Pons (tissue), 1 donor: Measurements from ENCODE around the gene TAOK1.
"Not testable (repeated sequence)": the region's sequence is repeated elsewhere in the genome, so short reads cannot be mapped to it uniquely, and the experiment has no call there.

Experiments used
- DNase-seq: peaks from one replicate; pipeline ENCODE4 v3.0.0-alpha.2; 2016; ENCODE audit warnings: low spot score

Gene TAOK1

DNA sequence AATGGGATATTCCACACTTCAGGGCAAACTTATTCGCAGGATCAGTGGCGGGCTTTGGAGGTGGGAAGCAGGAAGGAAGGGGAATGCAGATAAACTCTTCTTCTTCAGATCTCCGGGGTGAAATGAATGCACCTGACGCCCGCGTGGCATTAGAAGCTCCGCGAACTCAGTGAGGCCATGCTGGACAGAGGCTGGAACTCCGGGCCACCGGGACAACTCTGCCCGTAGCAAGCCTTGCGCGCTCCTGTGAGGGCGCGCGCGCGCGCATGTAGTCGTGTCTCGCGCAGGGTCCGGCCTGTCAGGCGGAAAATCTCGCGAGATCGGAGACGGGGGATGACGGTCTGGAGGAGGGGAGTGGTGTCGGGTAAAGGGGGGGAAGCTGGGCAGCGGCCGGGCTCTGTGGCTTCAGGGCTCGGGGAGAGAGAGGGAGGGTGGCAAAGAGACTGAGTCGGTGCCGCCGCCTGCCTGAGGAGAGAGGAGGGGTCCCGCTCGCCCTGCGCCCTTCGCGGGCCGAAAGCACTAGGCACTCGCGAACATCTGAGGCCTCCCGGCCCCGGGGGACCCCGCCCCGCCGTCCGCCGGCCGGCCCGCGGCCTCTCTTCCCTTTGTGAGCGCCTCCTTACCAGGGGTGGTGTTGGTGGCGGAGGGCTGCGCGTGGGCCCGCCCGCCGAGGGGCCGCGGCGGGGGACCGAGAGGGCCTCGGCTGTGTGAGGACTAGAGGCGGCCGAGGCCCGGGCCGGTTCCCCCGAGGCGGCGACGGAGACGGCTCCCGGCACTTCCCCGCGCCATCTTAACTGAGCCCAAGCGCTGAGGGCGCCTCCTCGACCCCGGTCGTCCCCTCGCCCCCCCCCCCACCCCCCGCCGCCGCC lies at the start of gene TAOK1:
TAOK1 (plus strand) TSS at position 382 of the 869 bp plus-strand sequence. CDS start 61,186 bp downstream, outside the sequence.
- peak; percentile 98 for DNase-seq

DNA sequence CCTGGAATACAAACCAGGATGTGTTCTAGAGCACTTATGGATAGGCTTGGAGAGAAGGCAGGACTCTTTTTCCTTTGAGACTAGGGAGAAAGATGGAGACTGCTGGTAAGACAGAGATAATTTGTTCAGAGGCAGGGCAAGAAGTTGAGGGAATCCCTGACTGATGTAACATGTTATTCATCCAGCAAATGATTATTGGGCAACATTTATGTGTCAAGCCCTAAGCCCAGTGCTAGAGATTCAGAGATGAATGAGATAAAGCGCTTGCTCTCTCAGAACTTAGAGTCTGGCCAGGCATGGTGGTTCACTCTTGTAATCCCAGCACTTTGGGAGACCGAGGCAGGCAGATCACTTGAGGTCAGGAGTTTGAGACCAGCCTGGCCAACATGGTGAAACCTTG lies 48.4 kb upstream of the TAOK1 start:
- no peak for DNase-seq

DNA sequence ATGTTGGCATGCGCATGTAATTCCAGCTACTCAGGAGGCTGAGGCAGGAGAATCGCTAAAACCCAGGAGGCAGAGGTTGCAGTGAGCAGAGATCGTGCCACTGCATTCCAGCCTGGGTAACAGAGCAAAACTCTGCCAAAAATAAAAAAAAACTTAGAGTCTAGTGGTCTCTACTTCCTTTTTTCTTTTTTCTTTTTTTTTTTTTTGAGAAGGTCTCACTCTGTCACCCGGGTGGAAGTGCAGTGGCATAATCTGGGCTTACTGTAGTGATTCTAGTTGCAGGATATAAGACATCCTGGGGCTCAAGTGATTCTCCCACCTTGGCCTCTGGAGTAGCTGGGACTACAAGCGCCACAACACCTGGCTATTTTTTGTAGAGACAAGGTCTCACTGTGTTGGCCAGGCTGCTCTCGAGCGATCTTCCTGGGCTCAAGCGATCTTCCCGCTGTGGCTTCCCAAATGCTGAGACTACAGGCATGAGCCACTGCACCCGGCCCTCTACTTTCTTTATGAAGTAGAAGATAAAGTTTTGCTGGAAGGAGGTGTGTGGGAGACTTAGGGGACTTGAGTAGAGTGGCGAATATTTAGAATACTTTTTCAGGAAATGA lies 47.9 kb upstream of the TAOK1 start:
- no peak for DNase-seq

DNA sequence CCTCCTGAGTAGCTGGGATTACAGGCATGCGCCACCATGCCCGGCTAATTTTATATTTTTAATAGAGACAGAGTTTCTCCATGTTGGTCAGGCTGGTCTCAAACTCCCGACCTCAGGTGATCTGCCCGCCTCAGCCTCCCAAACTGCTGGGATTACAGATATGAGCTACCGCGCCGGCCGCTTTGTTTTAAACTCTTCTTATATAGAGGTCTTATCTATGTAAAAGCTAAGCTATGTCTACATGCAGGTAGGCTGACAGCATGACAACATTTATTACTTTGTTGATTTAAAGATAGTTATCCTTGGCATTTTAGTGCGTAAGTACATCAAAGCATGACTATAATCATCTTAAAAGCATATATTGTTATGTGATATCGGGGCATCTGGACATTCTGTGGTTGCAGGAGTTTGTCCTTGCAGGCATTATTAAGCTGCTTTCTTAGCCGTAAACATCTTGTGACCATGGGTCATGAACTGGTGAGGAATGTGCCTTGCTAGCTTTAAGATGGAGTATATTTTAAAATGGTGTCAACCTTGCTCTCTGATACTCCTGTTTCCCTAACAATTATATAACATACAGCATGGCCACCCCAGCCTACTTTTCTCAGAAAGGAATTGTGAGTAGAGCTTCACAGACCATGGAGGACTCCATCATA lies 45.8 kb upstream of the TAOK1 start:
- no peak for DNase-seq

DNA sequence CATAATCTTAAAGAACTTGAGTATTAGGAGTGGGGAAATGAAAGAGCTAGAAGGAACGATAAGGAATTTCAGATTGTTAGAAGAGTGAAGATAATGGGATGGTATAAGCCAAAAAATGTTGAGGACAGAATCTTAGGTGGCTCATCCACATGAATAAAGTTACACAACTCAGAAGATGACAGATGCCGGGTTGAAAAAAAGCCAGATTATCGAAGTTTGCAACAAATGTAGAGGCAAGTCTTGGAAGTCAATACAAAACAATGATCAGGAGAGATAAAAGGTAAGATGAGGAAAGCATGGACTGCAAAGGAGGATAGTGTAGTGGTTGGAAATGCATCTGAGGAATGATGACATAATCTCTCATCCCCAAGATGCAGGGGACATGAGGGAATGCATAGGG lies 45.1 kb upstream of the TAOK1 start:
- DNase-seq: no peak

DNA sequence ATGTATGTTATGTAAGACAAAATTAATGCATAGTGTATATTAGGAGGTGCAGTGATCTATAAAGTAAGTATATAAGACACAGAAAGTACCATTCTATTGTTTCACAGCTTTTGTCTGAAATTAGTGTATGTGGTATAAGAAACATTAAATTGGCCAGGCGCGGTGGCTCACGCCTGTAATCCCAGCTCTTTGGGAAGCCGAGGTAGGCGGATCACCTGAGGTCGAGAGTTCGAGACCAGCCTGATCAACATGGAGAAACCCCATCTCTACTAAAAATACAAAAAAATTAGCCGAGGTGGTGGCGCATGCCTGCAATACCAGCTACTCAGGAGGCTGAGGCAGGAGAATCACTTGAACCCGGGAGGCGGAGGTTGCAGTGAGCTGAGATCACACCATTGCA lies 44.7 kb upstream of the TAOK1 start:
- not testable (repeated sequence) for DNase-seq

DNA sequence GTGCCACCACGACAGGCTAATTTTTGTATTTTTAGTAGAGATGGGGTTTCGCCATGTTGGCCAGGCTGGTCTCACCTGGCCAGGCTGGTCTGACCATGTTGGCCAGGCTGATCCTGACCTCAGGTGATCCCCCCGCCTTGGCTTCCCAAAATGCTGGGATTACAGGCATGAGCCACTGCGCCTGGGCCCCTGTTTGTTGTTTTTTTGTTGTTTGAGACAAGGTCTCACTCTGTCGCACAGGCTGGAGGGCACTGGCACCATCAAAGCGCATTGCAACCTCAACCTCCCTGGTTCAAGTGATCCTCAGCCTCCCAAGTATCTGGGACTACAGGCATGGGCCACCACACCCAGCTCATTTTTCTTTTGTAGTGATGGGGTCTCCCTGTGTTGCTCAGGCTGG lies 43.7 kb upstream of the TAOK1 start:
- DNase-seq: no peak

DNA sequence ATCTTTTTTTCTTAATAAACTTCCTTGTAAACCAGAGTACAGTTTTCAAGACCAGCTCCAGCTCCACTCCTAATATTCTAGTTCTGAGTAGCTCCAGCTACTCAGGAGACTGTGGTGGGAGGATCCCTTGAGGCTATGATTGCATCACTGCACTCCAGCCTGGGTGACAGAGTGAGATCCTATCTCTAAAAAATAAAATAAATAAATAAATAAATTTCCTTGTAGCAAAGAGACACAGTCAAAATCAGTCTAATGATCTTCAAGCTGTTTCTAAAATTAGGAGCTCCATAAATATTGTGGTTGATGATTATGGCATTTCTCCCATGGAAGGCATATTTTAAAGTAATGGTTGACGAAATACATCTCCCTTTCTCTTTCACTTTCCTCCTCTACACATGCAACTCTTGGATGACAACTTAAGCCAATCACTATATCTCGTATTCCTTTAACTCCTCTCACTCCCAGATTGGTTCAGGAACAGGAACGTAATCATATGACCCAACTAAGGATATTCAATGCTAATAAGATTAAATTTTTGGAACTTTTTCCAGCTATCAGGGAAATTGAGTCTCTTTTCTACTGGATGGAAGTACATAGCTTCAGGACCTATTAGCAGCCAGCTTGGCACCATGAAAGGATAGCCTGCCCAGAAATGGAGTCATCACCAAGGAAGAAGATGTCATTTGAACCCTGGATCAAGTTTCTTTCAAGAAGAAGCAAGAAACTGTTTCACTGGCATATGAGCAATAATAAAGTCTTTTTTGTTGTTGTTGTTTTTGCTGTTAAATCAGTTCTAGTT lies 42.1 kb upstream of the TAOK1 start:
- DNase-seq: no peak

DNA sequence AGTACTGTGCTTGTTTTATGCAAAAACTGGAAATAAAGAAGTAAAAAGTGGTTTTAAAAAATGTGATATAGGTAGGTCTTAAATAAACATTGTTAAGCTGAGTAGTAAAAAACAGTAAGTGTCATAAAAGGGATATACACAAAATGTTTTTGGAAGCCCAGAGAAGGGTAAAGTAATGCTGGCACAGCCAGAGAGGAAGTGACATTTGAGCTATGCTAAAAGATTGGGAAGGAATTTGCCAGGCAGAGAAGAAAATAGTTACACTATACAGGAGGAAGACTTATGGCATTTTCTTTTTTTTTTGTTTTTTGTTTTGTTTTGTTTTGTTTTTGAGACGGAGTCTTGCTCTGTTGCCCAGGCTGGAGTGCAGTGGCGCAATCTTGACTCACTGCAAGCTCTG lies 40.8 kb upstream of the TAOK1 start:
- DNase-seq: no peak

DNA sequence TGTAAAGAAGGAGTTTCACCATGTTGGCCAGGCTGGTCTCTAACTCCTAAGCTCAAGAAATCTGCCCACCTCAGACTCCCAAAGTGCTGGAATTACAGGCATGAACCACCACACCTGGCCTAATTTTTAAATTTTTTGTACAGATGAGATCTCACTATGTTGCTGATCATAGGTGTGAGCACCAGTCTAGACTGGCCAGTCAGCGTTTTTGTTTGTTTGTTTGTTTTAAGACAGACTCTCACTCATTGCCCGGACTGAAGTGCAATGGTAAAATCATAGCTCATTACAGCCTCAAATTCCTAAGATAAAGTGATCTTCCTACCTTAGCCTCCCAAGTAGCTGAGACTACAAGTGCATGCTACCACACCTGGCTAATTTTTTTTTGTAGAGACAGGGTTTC lies 38.0 kb upstream of the TAOK1 start:
- DNase-seq: no peak

DNA sequence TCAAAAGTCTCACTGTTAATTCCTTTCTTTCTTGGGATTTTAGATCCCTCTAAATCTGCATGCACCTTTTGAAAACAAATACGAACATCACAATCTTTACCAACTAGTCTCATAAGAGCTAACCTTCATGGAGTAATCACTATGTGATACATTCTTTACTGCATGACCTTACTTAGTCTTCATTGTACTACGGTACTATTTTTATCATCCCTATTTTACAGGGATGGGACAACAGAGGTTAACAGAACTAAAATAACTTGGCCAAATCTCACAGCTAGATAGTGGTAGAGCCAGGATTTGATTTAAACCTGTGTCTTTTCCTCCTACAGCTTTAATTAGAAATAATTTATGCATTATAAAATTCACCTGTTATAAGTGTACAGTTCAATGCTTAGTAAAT lies 32.9 kb upstream of the TAOK1 start:
- DNase-seq: no peak

DNA sequence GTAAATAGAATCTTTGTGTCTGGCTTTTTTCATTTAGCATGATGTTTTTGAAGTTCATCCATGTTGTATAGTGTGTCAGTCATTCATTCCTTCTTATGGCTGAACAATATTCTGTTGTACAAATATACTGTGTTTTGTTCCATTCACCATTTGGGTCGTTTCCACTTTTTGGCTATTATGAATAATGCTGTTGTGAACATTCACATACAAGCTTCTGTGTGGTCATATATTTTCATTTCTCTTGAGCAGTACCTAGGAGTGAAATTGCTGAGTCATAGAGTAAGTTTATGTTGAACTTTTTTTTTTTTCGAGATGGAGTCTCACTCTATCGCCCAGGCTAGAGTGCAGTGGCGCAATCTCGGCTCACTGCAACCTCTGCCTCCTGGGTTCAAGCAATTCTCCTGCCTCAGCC lies 32.3 kb upstream of the TAOK1 start:
- DNase-seq: no peak

DNA sequence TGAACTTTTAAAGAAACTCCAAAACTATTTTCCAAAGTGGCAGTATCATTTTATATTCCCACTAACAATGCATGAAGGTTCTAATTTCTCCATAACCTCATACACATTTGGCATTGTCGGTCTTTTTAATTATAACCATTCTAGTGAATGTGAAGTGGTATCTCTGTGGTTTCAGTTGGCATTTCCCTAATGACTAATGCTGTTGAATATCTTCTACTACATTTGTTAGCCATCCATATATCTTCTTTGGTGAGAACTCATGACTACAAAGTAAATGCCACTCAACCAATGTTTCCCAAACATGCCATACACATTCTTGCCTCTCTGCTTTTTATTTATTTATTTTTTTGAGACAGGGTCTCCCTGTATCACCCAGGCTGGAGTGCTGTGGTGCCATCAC lies 31.7 kb upstream of the TAOK1 start:
- DNase-seq: no peak

DNA sequence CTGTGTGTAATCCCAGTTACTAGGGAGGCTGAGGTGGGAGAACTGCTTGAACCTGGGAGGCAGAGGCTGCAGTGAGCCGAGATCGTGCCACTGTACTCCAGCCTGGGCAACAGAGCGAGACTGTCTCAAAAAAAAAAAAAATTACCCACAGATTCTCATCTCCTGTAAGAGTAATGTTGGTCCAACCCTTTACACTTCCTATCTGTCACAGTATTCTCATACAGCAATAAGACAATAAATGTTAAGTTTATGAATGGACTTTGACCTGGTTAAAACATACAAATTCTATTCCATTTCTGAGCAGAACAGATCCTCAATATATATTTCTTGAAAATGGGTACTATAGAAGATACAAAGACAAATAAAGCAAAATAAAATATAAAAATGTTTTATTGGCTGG lies 30.4 kb upstream of the TAOK1 start:
- no peak for DNase-seq

DNA sequence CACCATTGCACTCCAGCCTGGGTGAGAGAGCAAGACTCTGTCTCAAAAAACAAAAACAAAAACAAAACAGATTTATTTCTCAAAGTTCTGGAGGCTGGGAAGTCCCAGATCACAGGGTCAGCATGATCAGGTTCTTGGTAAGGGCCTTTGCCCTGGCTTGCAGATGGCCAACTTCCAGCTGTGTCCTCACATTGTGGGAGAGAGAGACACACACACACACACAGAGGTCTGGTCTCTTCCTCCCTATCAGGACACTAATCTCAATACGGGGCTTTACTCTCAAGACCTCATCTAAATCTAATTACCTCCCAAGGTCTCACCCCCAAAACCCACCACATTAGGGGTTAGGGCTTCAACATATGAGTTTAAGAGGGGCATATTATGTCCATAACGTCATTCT lies 26.4 kb upstream of the TAOK1 start:
- DNase-seq: no peak

DNA sequence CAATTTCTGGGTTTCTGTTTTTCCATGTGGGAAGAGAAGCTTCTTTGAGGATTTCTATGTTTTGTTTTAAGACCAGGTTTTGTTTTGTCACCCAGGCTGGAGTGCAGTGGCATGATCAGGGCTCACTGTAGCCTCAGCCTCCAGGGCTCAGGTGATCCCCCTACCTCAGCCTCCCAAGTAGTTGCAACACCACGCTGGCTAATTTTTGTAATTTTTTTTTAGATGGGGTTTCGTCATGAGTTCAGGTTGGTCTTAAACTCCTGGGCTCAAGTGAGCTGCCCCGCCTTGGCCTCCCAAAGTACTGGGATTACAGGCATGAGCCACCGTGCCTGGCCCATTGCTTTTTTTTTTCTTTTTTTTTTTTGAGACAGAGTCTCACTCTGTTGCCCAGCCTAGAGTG lies 25.5 kb upstream of the TAOK1 start:
- DNase-seq: no peak

DNA sequence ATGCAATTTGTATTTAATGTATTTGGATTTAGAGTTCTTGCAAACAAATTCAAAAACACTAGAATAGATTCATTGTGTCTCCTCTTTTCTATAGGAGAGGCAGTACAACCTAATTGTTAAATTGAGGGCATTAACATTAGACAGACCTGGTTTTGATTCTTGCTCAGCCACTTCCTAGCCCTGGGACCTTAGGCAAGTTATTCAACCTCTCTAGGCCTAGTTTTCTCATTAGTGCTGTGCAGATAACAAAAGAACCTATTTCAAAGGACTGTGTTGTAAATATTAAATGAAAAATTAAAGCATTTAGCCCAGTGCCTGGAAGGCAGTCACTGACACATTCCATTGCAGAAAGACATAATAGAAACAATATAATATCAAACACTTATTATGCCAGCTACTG lies 22.0 kb upstream of the TAOK1 start:
- no peak for DNase-seq

DNA sequence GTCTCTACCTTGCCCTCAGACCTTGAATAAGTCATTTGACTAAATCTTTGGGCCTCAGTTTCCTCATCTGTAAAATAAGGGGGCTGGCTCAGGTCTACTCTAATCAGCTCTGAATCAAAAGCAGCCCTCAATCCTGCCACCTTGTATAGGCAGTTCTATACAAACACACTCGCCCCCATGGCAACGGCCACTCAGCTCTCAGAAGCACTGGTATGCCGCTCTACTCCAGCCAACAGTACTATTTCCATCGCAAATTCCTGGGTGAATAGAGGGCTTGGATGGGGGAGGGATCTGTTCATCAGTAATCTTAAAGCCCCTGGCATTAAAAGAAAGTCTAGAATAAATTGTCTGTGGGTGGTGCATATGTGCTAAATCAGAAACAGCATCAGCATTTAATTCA lies 21.2 kb upstream of the TAOK1 start:
- no peak for DNase-seq

DNA sequence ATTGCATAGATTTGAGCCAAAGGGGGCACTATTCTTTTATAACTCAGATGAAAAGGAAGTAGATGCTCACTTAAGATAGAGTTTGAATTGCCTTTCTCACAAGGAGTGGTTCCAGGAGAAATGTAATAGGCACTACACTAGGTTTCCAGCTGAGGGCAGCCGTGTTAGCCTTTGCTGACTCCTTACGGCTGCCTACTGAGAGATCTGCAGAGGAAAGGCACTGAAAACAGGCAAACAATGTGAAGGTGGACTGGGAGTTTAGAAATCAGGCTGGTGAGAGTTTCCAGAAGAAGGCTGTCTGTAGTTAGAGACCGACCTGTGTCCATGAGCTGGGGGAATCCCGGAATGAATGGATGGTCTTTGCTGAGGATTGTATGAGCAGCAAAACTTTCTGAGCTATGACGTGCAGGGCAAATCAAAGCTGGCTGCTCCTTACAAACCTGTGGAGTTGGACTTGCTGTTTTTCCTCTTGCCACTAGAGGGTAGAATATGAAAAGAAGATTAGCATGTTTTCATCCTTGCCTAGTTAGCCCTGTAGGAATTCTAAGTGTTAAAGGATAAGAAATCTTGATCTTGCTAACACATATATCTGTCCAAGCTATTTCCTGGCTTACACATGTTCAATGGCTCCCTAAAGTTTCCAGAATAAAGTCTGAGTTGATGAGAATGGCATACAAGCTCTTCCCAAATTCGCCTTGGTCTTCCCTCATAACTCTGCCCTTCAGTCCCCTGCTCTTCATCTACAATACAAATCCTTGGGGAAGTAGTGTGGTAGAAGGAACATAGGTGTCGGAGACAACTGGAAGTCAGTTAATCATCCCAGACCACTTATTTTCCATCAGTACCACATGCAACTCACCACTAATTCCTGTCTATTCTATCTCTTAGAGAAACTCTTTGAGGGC lies 20.1 kb upstream of the TAOK1 start:
- peak; percentile 92 for DNase-seq

DNA sequence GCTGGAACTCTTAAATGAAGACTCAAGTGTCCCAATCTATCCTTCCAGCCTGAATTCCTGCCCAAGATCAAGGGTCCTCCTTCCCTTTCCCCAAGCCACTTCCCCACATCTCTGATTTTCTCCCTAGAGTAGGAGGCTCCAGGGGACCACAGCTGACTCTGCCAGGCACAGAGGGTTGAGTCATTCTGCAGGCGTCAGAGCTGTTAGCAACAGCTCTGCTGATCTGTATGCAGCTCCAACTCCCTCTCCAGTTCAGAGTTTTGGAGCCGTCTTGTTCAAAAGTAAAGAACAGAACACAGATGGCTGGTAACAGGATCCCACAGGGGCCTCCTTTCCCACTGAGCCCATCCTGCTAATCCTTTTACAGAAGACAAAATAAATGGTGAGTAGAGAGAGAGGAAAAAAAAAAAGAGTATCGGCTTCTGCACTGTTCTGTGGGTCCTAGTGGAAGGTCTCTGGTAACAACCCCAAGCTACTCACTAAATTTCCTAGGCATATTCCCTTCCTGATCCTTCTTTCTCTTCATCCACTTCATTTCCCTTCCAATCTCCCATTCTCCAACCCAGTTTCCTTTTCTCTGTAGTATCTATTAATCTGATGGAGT lies 13.4 kb upstream of the TAOK1 start:
- peak; percentile 96 for DNase-seq

DNA sequence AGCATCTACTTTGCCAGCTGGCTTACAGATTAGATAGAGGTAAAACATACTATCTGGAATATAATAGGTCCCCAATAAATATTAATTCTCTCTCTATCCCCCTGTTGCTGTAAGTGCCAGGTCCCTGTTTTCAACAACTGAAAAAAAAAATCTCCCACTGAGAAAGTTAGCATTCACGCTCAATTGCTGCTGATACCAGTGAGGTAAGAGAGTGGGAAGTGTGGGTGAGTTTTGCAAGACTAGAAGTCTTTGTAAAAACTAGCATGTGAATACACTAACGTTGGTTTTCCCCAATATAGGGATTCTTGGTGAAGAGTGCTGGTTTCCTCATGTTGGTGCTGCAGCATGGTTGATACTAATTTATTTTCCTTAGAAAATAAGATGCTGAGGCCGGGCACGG lies 11.7 kb upstream of the TAOK1 start:
- DNase-seq: no peak
